ENCODE results near the gene SLC39A7. TPM values are rescaled to one million over a fixed set of nuclear protein-coding genes. Genes with fewer than 3 reads are reported as not detected.

The SLC39A7 gene
- total and polyA plus RNA-seq, 2 of the 4 experiments (the other 2 are of a cell fraction): 135 to 208 TPM

GRCh38 chr6:33166811-33167210 lies 33.9 kb upstream of the SLC39A7 start:
- no peak overlapping the region for H3K18ac ChIP-seq (ENCODE audit: low read depth, low read length)
- no peak overlapping the region for H3K56ac ChIP-seq (ENCODE audit: extremely low read depth, insufficient read depth, low read length)
- ChIA-PET POLR2A (ENCODE audit: unreplicated experiment) (no interaction called here), CTCF (no interaction called here)
- no peak overlapping the region for H3K4me3 ChIP-seq (ENCODE audit: insufficient read depth, low read depth, low read length)
- H3K27ac ChIP-seq (ENCODE audit: insufficient read depth, low read length): no peak overlapping the region
- no peak for TF ChIP-seq MAZ (IDR thresholded peaks at IDR 0.05; ENCODE audit: borderline replicate concordance, low read depth, low read length)
- TF ChIP-seq MAFK (IDR thresholded peaks at IDR 0.05; ENCODE audit: low read depth, low read length): no peak
- no peak for TF ChIP-seq MXI1 (IDR thresholded peaks at IDR 0.05; ENCODE audit: borderline replicate concordance, low read depth, low read length)
- no peak for TF ChIP-seq CTCF (conservative IDR thresholded peaks at IDR 0.05; ENCODE audit: low read depth, low read length)
- TF ChIP-seq USF2 (IDR thresholded peaks at IDR 0.05; ENCODE audit: low read depth, low read length): no peak
- no peak for TF ChIP-seq CHD1 (IDR thresholded peaks at IDR 0.05; ENCODE audit: low read depth, low read length)
- BruUV-seq (replicated peaks): no TSS peak
- no peak overlapping the region for H2BK120ac ChIP-seq (ENCODE audit: low read depth, low read length)
- H3K9me1 ChIP-seq (ENCODE audit: insufficient read depth, low read length): peaks cover 5% of the 10 kb centered on the region; the same call in 1 of the 2 replicates
- no peak overlapping the region for H2BK5ac ChIP-seq (ENCODE audit: low read depth, low read length, poor library complexity, severe bottlenecking)
- H3K14ac ChIP-seq (replicated peaks; ENCODE audit: low read depth, low read length): no peak overlapping the region
- no peak overlapping the region for H3K4me2 ChIP-seq (ENCODE audit: low read depth, low read length)
- no peak overlapping the region for H3K9ac ChIP-seq (ENCODE audit: low read depth, low read length)
- H4K8ac ChIP-seq (ENCODE audit: low read depth in 2 of 2, low read length in 2 of 2): no peak overlapping the region
- H2BK15ac ChIP-seq (ENCODE audit: low read depth, low read length): no peak overlapping the region
- H3K79me1 ChIP-seq (ENCODE audit: low read depth in 1 of 2, low read length in 2 of 2): no peaks in the 10 kb centered on the region
- H3K4me1 ChIP-seq (ENCODE audit: control insufficient read depth, insufficient read depth, low read length): peaks cover 3% of the 10 kb centered on the region
- dilution Hi-C loops (cut with HindIII; ENCODE audit: low sequenced_read_pairs, unreplicated experiment): no loop called here
- in situ Hi-C loops (cut with MboI; ENCODE audit: low sequenced_read_pairs): loop anchor here (10.0 kb wide), 1 partner anchor 152 kb away; no protein-coding TSS in a partner anchor
- H4K5ac ChIP-seq (ENCODE audit: low read depth, low read length): no peak overlapping the region
- no peak overlapping the region for H3K4ac ChIP-seq (ENCODE audit: low read depth, low read length)
- WGBS, 2 experiments (ENCODE audit: extremely low coverage in 2 of 2, insufficient read length in 1 of 2): no CpG with 5 or more reads among the region's 7 CpGs
- H2BK20ac ChIP-seq (ENCODE audit: low read depth, low read length): no peak overlapping the region
- no peak overlapping the region for H2AK9ac ChIP-seq (replicated peaks; ENCODE audit: low read depth, low read length, poor library complexity)
- H4K91ac ChIP-seq (ENCODE audit: insufficient read depth, low read depth, low read length): no peak overlapping the region
- DNase-seq (no peak), ATAC-seq (ENCODE audit: low read depth) (no peak)
- H3K36me3 ChIP-seq (ENCODE audit: control insufficient read depth, insufficient read depth, low read length): no peaks in the 10 kb centered on the region
- H4K20me1 ChIP-seq (ENCODE audit: insufficient read depth, low read length): no peaks in the 10 kb centered on the region
- H3K9me3 ChIP-seq (ENCODE audit: control insufficient read depth, insufficient read depth, low read length): no peaks in the 10 kb centered on the region
- peaks cover 7% of the 10 kb centered on the region for H3K27me3 ChIP-seq (ENCODE audit: control insufficient read depth, insufficient read depth, low read length)
- H2AFZ ChIP-seq (replicated peaks; ENCODE audit: low read length, poor library complexity): peak overlapping the region; percentile 11
- intact Hi-C loops (cut with micrococcal nuclease): no loop called here
- H3K23ac ChIP-seq (ENCODE audit: low read depth, low read length): no peak overlapping the region
- H2AK5ac ChIP-seq (ENCODE audit: low read depth, low read length): no peak overlapping the region

Data from IMR-90 (cell line).